ENCODE results near the gene TMF1.
A peak's percentile ranks its signal among the peaks of the same experiment; 100 is the strongest.

Gene TMF1

GRCh38 chr3:69088063-69088462, 35.9 kb upstream of the TMF1 start:
- no peaks in the 10 kb centered on the region for H3K27me3 ChIP-seq
- peak overlapping the region; percentile 95 to 97 for H3K4me3 ChIP-seq
- no peaks in the 10 kb centered on the region for H3K36me3 ChIP-seq
- TF ChIP-seq CTCF (IDR thresholded peaks at IDR 0.05) = no peak
- peaks cover 0 to 80% (median 67%) of the 10 kb centered on the region in 4 donors for H3K4me1 ChIP-seq
- no peaks in the 10 kb centered on the region for H3K9me3 ChIP-seq
- peak overlapping the region; percentile 93 to 96 for H3K27ac ChIP-seq
- no peak for DNase-seq
- intact Hi-C loops (cut with DNase I; ENCODE audit: low total_unique reads) = loop anchor here (5.0 to 10.0 kb wide), 2 partner anchors 36 to 73 kb away; partner anchors contain the start of genes EOGT and TMF1

GRCh38 chr3:69087030-69087791, 35.1 kb upstream of the TMF1 start:
- Histone ChIP-seq H3K4me1 (peaks cover 0 to 80% (median 70%) of the 10 kb centered on the region in 4 donors), H3K27me3 (no peaks in the 10 kb centered on the region), H3K36me3 (no peaks in the 10 kb centered on the region), H3K4me3 (peak overlapping the region; percentile 95 to 97), H3K9me3 (no peaks in the 10 kb centered on the region), H3K27ac (peak overlapping the region; percentile 93 to 96)
- TF ChIP-seq CTCF (IDR thresholded peaks at IDR 0.05) = no peak
- intact Hi-C loops (cut with DNase I; ENCODE audit: low total_unique reads) = loop anchor here (5.0 to 10.0 kb wide), 2 partner anchors 35 to 72 kb away; partner anchors contain the start of genes EOGT and TMF1
- no peak for DNase-seq

- H3K27me3 ChIP-seq = no peaks in the 10 kb centered on the region
- H3K9me3 ChIP-seq = no peaks in the 10 kb centered on the region
- H3K27ac ChIP-seq = peak overlapping the region; percentile 93 to 96
- peak; percentile 95 to 96 for DNase-seq
- H3K36me3 ChIP-seq = no peaks in the 10 kb centered on the region
- intact Hi-C loops (cut with DNase I; ENCODE audit: low total_unique reads) = loop anchor here (5.0 to 10.0 kb wide), 2 partner anchors 34 to 71 kb away; partner anchors contain the start of genes EOGT and TMF1
- TF ChIP-seq CTCF (IDR thresholded peaks at IDR 0.05) = no peak
- H3K4me1 ChIP-seq = peaks cover 0 to 75% (median 63%) of the 10 kb centered on the region in 4 donors
- H3K4me3 ChIP-seq = peak overlapping the region; percentile 95 to 97
Observed at GRCh38 chr3:69085833-69086722, 33.9 kb upstream of the TMF1 start.

GRCh38 chr3:69085168-69085832, 33.2 kb upstream of the TMF1 start:
- intact Hi-C loops (cut with DNase I; ENCODE audit: low total_unique reads) = loop anchor here (5.0 to 10.0 kb wide), 2 partner anchors 33 to 70 kb away; partner anchors contain the start of genes EOGT and TMF1
- H3K27ac ChIP-seq = peak overlapping the region; percentile 93 to 96
- peak in 1 of 2 donors; percentile 71 for DNase-seq
- no peaks in the 10 kb centered on the region for H3K27me3 ChIP-seq
- peak overlapping the region; percentile 95 to 97 for H3K4me3 ChIP-seq
- H3K36me3 ChIP-seq = no peaks in the 10 kb centered on the region
- H3K4me1 ChIP-seq = peaks cover 0 to 71% (median 56%) of the 10 kb centered on the region in 4 donors
- no peak for TF ChIP-seq CTCF (IDR thresholded peaks at IDR 0.05)
- no peaks in the 10 kb centered on the region for H3K9me3 ChIP-seq

Measured in tibial artery (tissue), 4 donors.